Measurements from ENCODE around the gene TBC1D2.

TBC1D2 gene

GRCh38 chr9:98168153-98168780, 87.2 kb downstream of the TBC1D2 start:
- POLR2A ChIA-PET (ENCODE audit: low non-redundant PET), result no interaction called here
- TF ChIP-seq CTCF (conservative IDR thresholded peaks at IDR 0.05; ENCODE audit: low read depth), result no peak
- H3K27ac ChIP-seq, result peak overlapping the region; percentile 88
- DNase-seq (ENCODE audit: low spot score), result no peak
- CTCF ChIA-PET, result interaction anchor here (0.6 kb wide), 1 partner anchor 18 kb away, joined by 6 read pairs; no protein-coding TSS in a partner anchor

- POLR2A ChIA-PET (ENCODE audit: low non-redundant PET), result no interaction called here
- no peak for DNase-seq (ENCODE audit: low spot score)
- CTCF ChIA-PET, result no interaction called here
- peak overlapping the region; percentile 31 for H3K27ac ChIP-seq
- TF ChIP-seq CTCF (conservative IDR thresholded peaks at IDR 0.05; ENCODE audit: low read depth), result no peak
Observed at GRCh38 chr9:98164912-98165311, 90.5 kb downstream of the TBC1D2 start.

- DNase-seq (ENCODE audit: low spot score), result peak; percentile 95
- TF ChIP-seq CTCF (conservative IDR thresholded peaks at IDR 0.05; ENCODE audit: low read depth), result no peak
- peak overlapping the region; percentile 93 for H3K27ac ChIP-seq
- ChIA-PET CTCF (no interaction called here), POLR2A (ENCODE audit: low non-redundant PET) (no interaction called here)
Observed at GRCh38 chr9:98162613-98163012, 92.8 kb downstream of the TBC1D2 start.

- peak overlapping the region; percentile 93 for H3K27ac ChIP-seq
- CTCF ChIA-PET, result interaction anchor here (0.8 kb wide), 1 partner anchor 48 kb away, joined by 4 read pairs; no protein-coding TSS in a partner anchor
- no peak for TF ChIP-seq CTCF (conservative IDR thresholded peaks at IDR 0.05; ENCODE audit: low read depth)
- DNase-seq (ENCODE audit: low spot score), result no peak
- POLR2A ChIA-PET (ENCODE audit: low non-redundant PET), result no interaction called here
Observed at GRCh38 chr9:98161851-98162250, 93.6 kb downstream of the TBC1D2 start.

- DNase-seq (ENCODE audit: low spot score), result no peak
- TF ChIP-seq CTCF (conservative IDR thresholded peaks at IDR 0.05; ENCODE audit: low read depth), result no peak
- POLR2A ChIA-PET (ENCODE audit: low non-redundant PET), result interaction anchor here (0.6 kb wide), 1 partner anchor 12 kb away, joined by 3 read pairs; no protein-coding TSS in a partner anchor
- CTCF ChIA-PET, result interaction anchor here (1.1 kb wide), 1 partner anchor 96 kb away, joined by 3 read pairs; the partner anchor contains the start of gene TBC1D2
- H3K27ac ChIP-seq, result peak overlapping the region; percentile 22
Observed at GRCh38 chr9:98159790-98160189, 95.7 kb downstream of the TBC1D2 start.

- ChIA-PET POLR2A (ENCODE audit: low non-redundant PET) (no interaction called here), CTCF (interaction anchor here (1.1 kb wide), 1 partner anchor 97 kb away, joined by 3 read pairs; the partner anchor contains the start of gene TBC1D2)
- H3K27ac ChIP-seq, result peak overlapping the region; percentile 22
- no peak for TF ChIP-seq CTCF (conservative IDR thresholded peaks at IDR 0.05; ENCODE audit: low read depth)
- no peak for DNase-seq (ENCODE audit: low spot score)
Observed at GRCh38 chr9:98159301-98159700, 96.1 kb downstream of the TBC1D2 start.

Measured in RWPE1 (cell line).